OCI-LY3 (cell line): ENCODE data around the gene SETBP1.

Experiments used
- H2AFZ ChIP-seq: fragments of 200-600, 300-600 bp; shearing (Covaris generic); 2 replicates; pipeline ENCODE4 v1.6.0; 2014; ENCODE audit warnings: antibody characterized with exemption, low read depth, low read length
- H3K27ac ChIP-seq: fragments of 200-600, 300-600 bp; sonication (generic); 2 replicates; pipeline ENCODE4 v1.5.1; 2014; ENCODE audit warnings: mild to moderate bottlenecking, low read length, moderate library complexity, mixed read lengths
- H3K27me3 ChIP-seq: fragments of 200-600, 300-600 bp; sonication (generic); 2 replicates; pipeline ENCODE4 v1.6.1; 2014; ENCODE audit warnings: low read depth, low read length, mixed read lengths
- H3K36me3 ChIP-seq: fragments of 200-600, 300-600 bp; sonication (generic); replicated peaks from 2 replicates; pipeline ENCODE3; 2014; ENCODE audit warnings: low read depth, low read length, mixed read lengths
- H3K4me1 ChIP-seq: fragments of 300-600, 200-600 bp; sonication (generic); 2 replicates; pipeline ENCODE4 v1.6.1; 2014; ENCODE audit warnings: low read length, mixed read lengths
- H3K4me2 ChIP-seq: fragments of 200-600, 300-600 bp; sonication (generic); 2 replicates; pipeline ENCODE4 v1.6.1; 2014; ENCODE audit warnings: low read length, mixed read lengths
- H3K4me3 ChIP-seq: fragments of 300-600, 200-600 bp; sonication (generic); 2 replicates; pipeline ENCODE4 v1.5.1; 2014; ENCODE audit warnings: antibody characterized with exemption, mild to moderate bottlenecking, low read length, moderate library complexity
- H3K79me2 ChIP-seq: fragments of 300-600, 200-600 bp; shearing (Covaris generic); 2 replicates; pipeline ENCODE4 v1.6.1; 2014; ENCODE audit warnings: mild to moderate bottlenecking, low read length, mixed read lengths
- H3K9ac ChIP-seq: fragments of 300-600, 200-600 bp; shearing (Covaris generic); 2 replicates; pipeline ENCODE4 v1.6.0; 2014; ENCODE audit warnings: mild to moderate bottlenecking, low read length, moderate library complexity
- H3K9me3 ChIP-seq: fragments of 200-600, 300-600 bp; shearing (Covaris generic); 2 replicates; pipeline ENCODE4 v1.6.1; 2014; ENCODE audit warnings: low read length, mixed read lengths; ENCODE audit not compliant: insufficient read depth
- H4K20me1 ChIP-seq: fragments of 200-600, 300-600 bp; sonication (generic); 2 replicates; pipeline ENCODE4 v1.6.1; 2016; ENCODE audit warnings: low read length, mixed read lengths; ENCODE audit not compliant: insufficient read depth
- EZH2phosphoT487 ChIP-seq: fragments of 200-600 bp; shearing (Covaris generic); IDR thresholded peaks from 2 replicates; pipeline ENCODE4 v1.6.1; 2018; ENCODE audit warnings: antibody characterized with exemption, mixed run types, low read depth
- TF ChIP-seq, protein P1 (sequence below): fragments of 200-600, 300-600 bp; sonication (generic); IDR thresholded peaks from 2 replicates; pipeline ENCODE4 v1.5.1; 2014; ENCODE audit warnings: antibody characterized with exemption, low read length, low read depth

The SETBP1 gene

DNA sequence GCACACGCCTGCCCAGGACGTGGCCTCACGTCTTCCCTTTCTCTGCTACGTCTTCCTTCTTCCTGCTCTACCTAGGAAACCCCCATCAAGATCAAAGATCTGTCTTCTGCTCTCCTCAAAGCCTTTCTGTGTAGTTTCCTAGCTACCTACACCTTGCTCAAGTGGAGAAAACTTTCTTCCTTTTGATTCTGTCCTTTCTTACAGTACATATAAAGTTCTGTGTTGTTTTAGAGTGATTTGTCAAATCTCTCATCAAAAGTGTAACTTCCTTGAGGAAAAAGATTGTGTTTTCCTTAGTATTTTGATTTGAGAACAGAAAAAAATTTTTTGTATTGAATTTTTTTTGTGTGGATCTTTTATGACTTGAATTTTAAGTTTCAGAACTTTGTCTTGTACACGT lies 17.8 kb downstream of the SETBP1 start:
- peaks cover 19% of the 10 kb centered on the region for H3K79me2 ChIP-seq
- H4K20me1 ChIP-seq: no peaks in the 10 kb centered on the region
- no peak overlapping the region for H3K4me3 ChIP-seq
- H3K9me3 ChIP-seq: no peaks in the 10 kb centered on the region
- no peak overlapping the region for H3K9ac ChIP-seq
- no peaks in the 10 kb centered on the region for H3K27me3 ChIP-seq
- TF ChIP-seq, protein P1, sequence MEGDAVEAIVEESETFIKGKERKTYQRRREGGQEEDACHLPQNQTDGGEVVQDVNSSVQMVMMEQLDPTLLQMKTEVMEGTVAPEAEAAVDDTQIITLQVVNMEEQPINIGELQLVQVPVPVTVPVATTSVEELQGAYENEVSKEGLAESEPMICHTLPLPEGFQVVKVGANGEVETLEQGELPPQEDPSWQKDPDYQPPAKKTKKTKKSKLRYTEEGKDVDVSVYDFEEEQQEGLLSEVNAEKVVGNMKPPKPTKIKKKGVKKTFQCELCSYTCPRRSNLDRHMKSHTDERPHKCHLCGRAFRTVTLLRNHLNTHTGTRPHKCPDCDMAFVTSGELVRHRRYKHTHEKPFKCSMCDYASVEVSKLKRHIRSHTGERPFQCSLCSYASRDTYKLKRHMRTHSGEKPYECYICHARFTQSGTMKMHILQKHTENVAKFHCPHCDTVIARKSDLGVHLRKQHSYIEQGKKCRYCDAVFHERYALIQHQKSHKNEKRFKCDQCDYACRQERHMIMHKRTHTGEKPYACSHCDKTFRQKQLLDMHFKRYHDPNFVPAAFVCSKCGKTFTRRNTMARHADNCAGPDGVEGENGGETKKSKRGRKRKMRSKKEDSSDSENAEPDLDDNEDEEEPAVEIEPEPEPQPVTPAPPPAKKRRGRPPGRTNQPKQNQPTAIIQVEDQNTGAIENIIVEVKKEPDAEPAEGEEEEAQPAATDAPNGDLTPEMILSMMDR: no peak
- TF ChIP-seq EZH2phosphoT487: no peak
- H3K4me1 ChIP-seq: peaks cover 25% of the 10 kb centered on the region
- no peak overlapping the region for H3K27ac ChIP-seq
- H3K36me3 ChIP-seq: peaks cover 17% of the 10 kb centered on the region
- no peak overlapping the region for H2AFZ ChIP-seq
- no peak overlapping the region for H3K4me2 ChIP-seq

DNA sequence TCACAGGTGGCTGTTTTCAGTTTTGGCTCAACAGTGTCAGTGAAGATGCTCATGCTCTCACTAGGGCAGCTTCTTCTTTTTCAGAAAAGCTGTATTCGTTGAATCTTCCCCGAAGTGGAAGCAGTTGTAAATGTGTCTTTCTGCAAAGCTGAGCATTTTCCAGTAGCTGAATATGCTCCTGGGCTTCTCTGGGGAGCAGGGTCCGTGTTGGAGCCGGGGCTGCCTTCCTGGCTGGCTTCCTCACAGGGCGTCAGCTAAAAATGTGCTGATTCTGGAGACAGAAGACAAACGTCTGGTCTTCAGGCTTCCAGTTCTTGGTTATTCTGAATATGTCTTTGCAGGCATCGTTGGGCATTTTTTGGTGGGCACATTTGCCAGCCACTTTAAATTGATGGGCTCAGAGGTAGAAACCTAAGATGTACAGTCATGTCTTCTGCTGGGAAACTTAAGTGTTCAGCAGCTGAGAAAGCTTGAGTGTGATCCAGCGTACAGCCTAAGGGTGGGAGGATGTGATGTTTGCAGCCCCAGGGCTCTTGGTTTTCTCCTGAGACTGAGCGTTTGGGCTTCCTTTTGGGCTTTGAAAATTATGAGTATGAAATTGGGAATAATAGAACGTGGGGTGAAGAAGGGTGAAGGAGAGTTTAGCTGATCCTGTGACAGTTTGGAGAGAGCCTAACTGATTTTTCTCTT lies 19.0 kb downstream of the SETBP1 start:
- Histone ChIP-seq H3K4me3 (no peak overlapping the region), H3K9me3 (no peaks in the 10 kb centered on the region), H3K4me2 (peak overlapping the region; percentile 6; the same call in 1 of the 2 replicates), H3K9ac (no peak overlapping the region), H3K27ac (no peak overlapping the region), H4K20me1 (no peaks in the 10 kb centered on the region), H3K36me3 (peaks cover 25% of the 10 kb centered on the region), H3K79me2 (peaks cover 19% of the 10 kb centered on the region), H3K27me3 (no peaks in the 10 kb centered on the region), H2AFZ (no peak overlapping the region), H3K4me1 (peaks cover 23% of the 10 kb centered on the region)
- TF ChIP-seq, protein P1: no peak
- TF ChIP-seq EZH2phosphoT487: no peak

DNA sequence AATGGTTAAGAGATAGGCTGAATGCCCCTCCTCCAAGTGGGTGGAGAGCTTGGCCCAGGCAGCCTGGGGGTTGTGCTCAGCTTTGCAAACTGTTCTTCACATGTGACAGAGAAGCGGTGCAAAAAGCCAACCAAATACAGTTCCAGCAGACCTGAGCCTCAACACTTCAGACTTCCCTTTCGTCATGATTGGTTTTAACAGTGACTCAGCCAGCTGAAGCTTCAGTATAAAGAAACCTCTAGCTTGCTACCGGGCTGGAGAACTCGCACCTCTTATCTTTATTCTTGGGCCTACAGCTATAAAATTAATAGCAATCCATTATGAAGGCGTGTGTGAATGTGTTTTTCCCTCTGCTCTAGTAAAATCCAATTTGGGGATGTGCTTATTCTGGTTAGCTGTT lies 20.0 kb downstream of the SETBP1 start:
- H3K9ac ChIP-seq: no peak overlapping the region
- peaks cover 19% of the 10 kb centered on the region for H3K4me1 ChIP-seq
- H3K36me3 ChIP-seq: peaks cover 25% of the 10 kb centered on the region
- no peak overlapping the region for H2AFZ ChIP-seq
- H3K27ac ChIP-seq: no peak overlapping the region
- TF ChIP-seq EZH2phosphoT487: no peak
- TF ChIP-seq, protein P1: no peak
- H4K20me1 ChIP-seq: no peaks in the 10 kb centered on the region
- H3K27me3 ChIP-seq: no peaks in the 10 kb centered on the region
- H3K4me3 ChIP-seq: no peak overlapping the region
- H3K79me2 ChIP-seq: peaks cover 19% of the 10 kb centered on the region
- H3K4me2 ChIP-seq: peak overlapping the region; percentile 10
- no peaks in the 10 kb centered on the region for H3K9me3 ChIP-seq

DNA sequence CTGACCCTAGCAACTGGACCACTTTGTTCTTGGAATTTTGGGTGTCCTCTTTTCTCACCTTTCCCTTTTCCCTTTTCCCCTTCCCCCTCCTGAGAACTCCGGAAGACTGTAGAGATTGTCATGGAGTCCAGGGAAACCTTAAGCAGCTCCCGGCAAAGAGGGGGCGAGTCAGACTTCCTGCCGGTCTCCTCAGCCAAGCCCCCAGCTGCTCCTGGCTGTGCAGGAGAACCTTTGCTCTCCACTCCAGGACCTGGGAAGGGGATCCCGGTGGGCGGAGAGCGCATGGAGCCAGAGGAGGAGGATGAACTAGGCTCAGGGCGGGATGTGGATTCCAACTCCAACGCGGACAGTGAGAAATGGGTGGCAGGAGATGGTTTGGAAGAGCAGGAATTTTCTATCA lies 20.5 kb downstream of the SETBP1 start:
- H3K4me2 ChIP-seq: no peak overlapping the region

More for the DNA sequence above, 20.5 kb downstream of the SETBP1 start:
- Histone ChIP-seq H3K27ac (no peak overlapping the region), H4K20me1 (no peaks in the 10 kb centered on the region), H3K36me3 (peaks cover 25% of the 10 kb centered on the region), H3K9ac (no peak overlapping the region), H3K9me3 (no peaks in the 10 kb centered on the region), H3K4me3 (no peak overlapping the region), H3K79me2 (peaks cover 15% of the 10 kb centered on the region), H2AFZ (no peak overlapping the region), H3K27me3 (no peaks in the 10 kb centered on the region), H3K4me1 (peaks cover 19% of the 10 kb centered on the region)
- no peak for TF ChIP-seq EZH2phosphoT487
- TF ChIP-seq, protein P1: no peak
